ENCODE results near the gene ADAM19. TPM values are rescaled to one million over a fixed set of nuclear protein-coding genes. Genes with fewer than 3 reads are reported as not detected.

The ADAM19 gene
- polyA plus RNA-seq, 4 donors = 8.3 to 10.3 (median 9.9) TPM

GRCh38 chr5:157471709-157472108 lies 103.9 kb downstream of the ADAM19 start:
- DNase-seq (ENCODE audit: low read depth in 4 of 4, low spot score in 2 of 4) = no peak

GRCh38 chr5:157470631-157471030 lies 104.9 kb downstream of the ADAM19 start:
- DNase-seq (ENCODE audit: low read depth in 4 of 4, low spot score in 2 of 4) = no peak

- DNase-seq (ENCODE audit: low read depth in 4 of 4, low spot score in 2 of 4) = no peak
These were observed 105.9 kb downstream of the ADAM19 start for GRCh38 chr5:157469687-157470086.

- DNase-seq (ENCODE audit: low read depth in 4 of 4, low spot score in 2 of 4) = no peak
These were observed 106.5 kb downstream of the ADAM19 start for GRCh38 chr5:157469073-157469472.

GRCh38 chr5:157468293-157468965 lies 107.1 kb downstream of the ADAM19 start:
- DNase-seq (ENCODE audit: low read depth in 4 of 4, low spot score in 2 of 4) = no peak

GRCh38 chr5:157464519-157465171 lies 110.9 kb downstream of the ADAM19 start:
- DNase-seq (ENCODE audit: low read depth in 4 of 4, low spot score in 2 of 4) = no peak

GRCh38 chr5:157463621-157464518 lies 111.7 kb downstream of the ADAM19 start:
- DNase-seq (ENCODE audit: low read depth in 4 of 4, low spot score in 2 of 4) = no peak

- DNase-seq (ENCODE audit: low read depth in 4 of 4, low spot score in 2 of 4) = no peak
These were observed 112.5 kb downstream of the ADAM19 start for GRCh38 chr5:157463081-157463480.

- DNase-seq (ENCODE audit: low read depth in 4 of 4, low spot score in 2 of 4) = no peak
These were observed 114.4 kb downstream of the ADAM19 start for GRCh38 chr5:157460921-157461792.

GRCh38 chr5:157459715-157460599 lies 115.6 kb downstream of the ADAM19 start, which contains the start of gene NIPAL4:
NIPAL4 (plus strand) TSS chr5:157460213; CDS start chr5:157460321, 108 bp downstream.
- no peak for DNase-seq (ENCODE audit: low read depth in 4 of 4, low spot score in 2 of 4)

- no peak for DNase-seq (ENCODE audit: low read depth in 4 of 4, low spot score in 2 of 4)
These were observed 116.7 kb downstream of the ADAM19 start for GRCh38 chr5:157458835-157459234.

GRCh38 chr5:157457391-157457790 lies 118.2 kb downstream of the ADAM19 start:
- DNase-seq (ENCODE audit: low read depth in 4 of 4, low spot score in 2 of 4) = no peak

- DNase-seq (ENCODE audit: low read depth in 4 of 4, low spot score in 2 of 4) = no peak
These were observed 119.3 kb downstream of the ADAM19 start for GRCh38 chr5:157456301-157456700.

GRCh38 chr5:157455057-157455456 lies 120.5 kb downstream of the ADAM19 start:
- DNase-seq (ENCODE audit: low read depth in 4 of 4, low spot score in 2 of 4) = no peak

GRCh38 chr5:157454273-157454672 lies 121.3 kb downstream of the ADAM19 start:
- no peak for DNase-seq (ENCODE audit: low read depth in 4 of 4, low spot score in 2 of 4)

- DNase-seq (ENCODE audit: low read depth in 4 of 4, low spot score in 2 of 4) = no peak
These were observed 123.8 kb downstream of the ADAM19 start for GRCh38 chr5:157451806-157452205.

- DNase-seq (ENCODE audit: low read depth in 4 of 4, low spot score in 2 of 4) = no peak
These were observed 125.6 kb downstream of the ADAM19 start for GRCh38 chr5:157450024-157450423.

- no peak for DNase-seq (ENCODE audit: low read depth in 4 of 4, low spot score in 2 of 4)
These were observed 126.4 kb downstream of the ADAM19 start for GRCh38 chr5:157449011-157449723.

- no peak for DNase-seq (ENCODE audit: low read depth in 4 of 4, low spot score in 2 of 4)
These were observed 128.4 kb downstream of the ADAM19 start for GRCh38 chr5:157447201-157447637.
